Right lobe of liver (tissue), 4 donors: ENCODE measurements around the gene POU2F3.

Source experiments
- CTCF ChIP-seq, 4 donors: fragments of 200-600 bp in 3 of 4; fragments of 450-650 bp in 1 of 4; IDR thresholded peaks; one replicate each; pipeline versions ENCODE4 v1.5.1 to v1.8.0; 2016 to 2022; ENCODE audit warnings: antibody characterized with exemption in 4 of 4, mild to moderate bottlenecking in 2 of 4
- POLR2A ChIP-seq: fragments of 450-650 bp; IDR thresholded peaks from one replicate; pipeline ENCODE4 v1.6.1; 2017; ENCODE audit warnings: antibody characterized with exemption, mild to moderate bottlenecking
- donor health status: DM: no; HTN: no; CAD: no.
- donor health status: DM: no; HTN: no; CAD: no.
- donor health status: DM: no; HTN: yes; CAD: no.

GRCh38 chr11:120254788-120255518 is 15.0 kb downstream of the POU2F3 start:
- TF ChIP-seq CTCF (IDR thresholded peaks at IDR 0.05) (no peak), POLR2A (no peak)
